Tibial nerve (tissue), 4 donors: Measurements from ENCODE around the gene PGPEP1. TPM values are rescaled to one million over a fixed set of nuclear protein-coding genes. Genes with fewer than 3 reads are reported as not detected.

ENCODE experiments used
- DNase-seq, 2 donors: peaks; one replicate each; pipeline ENCODE4 v3.0.0-alpha.2; 2019; ENCODE audit warnings: low spot score in 2 of 2
- H3K27ac ChIP-seq, 4 donors: fragments of 200-600 bp; sonication (generic) in 3 of 4; one replicate each; pipeline ENCODE4 v1.5.1; 2017 to 2019; ENCODE audit warnings: mild to moderate bottlenecking in 1 of 4
- H3K27me3 ChIP-seq, 2 donors: fragments of 200-600 bp; sonication (generic) in 1 of 2; one replicate each; pipeline versions ENCODE4 v1.5.1 to v1.6.0; 2017 to 2019
- H3K36me3 ChIP-seq, 3 donors: fragments of 200-600 bp; sonication (generic); one replicate each; pipeline ENCODE4 v1.5.1; 2018 to 2019
- H3K4me1 ChIP-seq, 4 donors: fragments of 200-600 bp; sonication (generic) in 3 of 4; one replicate each; pipeline ENCODE4 v1.5.1; 2017 to 2019
- H3K4me3 ChIP-seq, 4 donors: fragments of 200-600 bp; sonication (generic) in 3 of 4; one replicate each; pipeline ENCODE4 v1.5.1; 2017 to 2019; ENCODE audit warnings: mild to moderate bottlenecking in 1 of 4, moderate library complexity in 1 of 4
- H3K9me3 ChIP-seq, 4 donors: fragments of 200-600 bp; sonication (generic) in 3 of 4; one replicate each; pipeline ENCODE4 v1.5.1; 2017 to 2019
- EP300 ChIP-seq, 2 donors: sonication (generic); formaldehyde crosslinking; IDR thresholded peaks; one replicate each; pipeline ENCODE4 v1.6.1; 2017; ENCODE audit warnings: antibody characterized with exemption in 2 of 2, mild to moderate bottlenecking in 1 of 2
- POLR2A ChIP-seq, 2 donors: fragments of 450-650 bp; IDR thresholded peaks; one replicate each; pipeline ENCODE4 v1.6.1; 2017; ENCODE audit warnings: antibody characterized with exemption in 2 of 2, mild to moderate bottlenecking in 2 of 2, moderate library complexity in 2 of 2
- WGBS, 2 donors: methylation state at CpG; one replicate each; pipeline ENCODE4 v1.1.5; 2018; 5-methylcytosine and 5-hydroxymethylcytosine counted together
- total RNA-seq, 4 donors: library from RNA; depleted of rRNA; stranded (reverse); fragments of >200 nt; gene quantifications; one replicate each; pipeline ENCODE4 v1.1.0, GENCODE V29; 2016
- TF ChIP-seq, protein P1 (sequence below), 5 experiments: fragments of 200-600 bp in 3 of 5; fragments of 450-650 bp in 2 of 5; sonication (generic) in 3 of 5; IDR thresholded peaks; one replicate each; pipeline ENCODE4 v1.5.1; 2016 to 2019; ENCODE audit warnings: antibody characterized with exemption in 5 of 5, mild to moderate bottlenecking in 3 of 5, moderate library complexity in 2 of 5

The PGPEP1 gene
- total RNA-seq, 4 donors from 2014 or later: 15.9 to 27.9 (median 20.1) TPM

- H3K36me3 ChIP-seq: peaks cover 0 to 8% (median 0%) of the 10 kb centered on the region in 3 donors
- 54 to 79% methylated on average over 14 to 15 of the region's 15 CpGs for WGBS, 2 donors
- no peak overlapping the region for H3K27ac ChIP-seq
- TF ChIP-seq, protein P1, sequence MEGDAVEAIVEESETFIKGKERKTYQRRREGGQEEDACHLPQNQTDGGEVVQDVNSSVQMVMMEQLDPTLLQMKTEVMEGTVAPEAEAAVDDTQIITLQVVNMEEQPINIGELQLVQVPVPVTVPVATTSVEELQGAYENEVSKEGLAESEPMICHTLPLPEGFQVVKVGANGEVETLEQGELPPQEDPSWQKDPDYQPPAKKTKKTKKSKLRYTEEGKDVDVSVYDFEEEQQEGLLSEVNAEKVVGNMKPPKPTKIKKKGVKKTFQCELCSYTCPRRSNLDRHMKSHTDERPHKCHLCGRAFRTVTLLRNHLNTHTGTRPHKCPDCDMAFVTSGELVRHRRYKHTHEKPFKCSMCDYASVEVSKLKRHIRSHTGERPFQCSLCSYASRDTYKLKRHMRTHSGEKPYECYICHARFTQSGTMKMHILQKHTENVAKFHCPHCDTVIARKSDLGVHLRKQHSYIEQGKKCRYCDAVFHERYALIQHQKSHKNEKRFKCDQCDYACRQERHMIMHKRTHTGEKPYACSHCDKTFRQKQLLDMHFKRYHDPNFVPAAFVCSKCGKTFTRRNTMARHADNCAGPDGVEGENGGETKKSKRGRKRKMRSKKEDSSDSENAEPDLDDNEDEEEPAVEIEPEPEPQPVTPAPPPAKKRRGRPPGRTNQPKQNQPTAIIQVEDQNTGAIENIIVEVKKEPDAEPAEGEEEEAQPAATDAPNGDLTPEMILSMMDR (IDR thresholded peaks at IDR 0.05): no peak
- TF ChIP-seq POLR2A (IDR thresholded peaks at IDR 0.05) (no peak), EP300 (IDR thresholded peaks at IDR 0.05) (no peak)
- peaks cover 0 to 27% (median 18%) of the 10 kb centered on the region in 4 donors for H3K4me1 ChIP-seq
- H3K27me3 ChIP-seq: no peaks in the 10 kb centered on the region
- H3K9me3 ChIP-seq: no peaks in the 10 kb centered on the region
- no peak for DNase-seq
- no peak overlapping the region for H3K4me3 ChIP-seq
Measured at GRCh38 chr19:18368504-18369222, 28.3 kb downstream of the PGPEP1 start.

DNA sequence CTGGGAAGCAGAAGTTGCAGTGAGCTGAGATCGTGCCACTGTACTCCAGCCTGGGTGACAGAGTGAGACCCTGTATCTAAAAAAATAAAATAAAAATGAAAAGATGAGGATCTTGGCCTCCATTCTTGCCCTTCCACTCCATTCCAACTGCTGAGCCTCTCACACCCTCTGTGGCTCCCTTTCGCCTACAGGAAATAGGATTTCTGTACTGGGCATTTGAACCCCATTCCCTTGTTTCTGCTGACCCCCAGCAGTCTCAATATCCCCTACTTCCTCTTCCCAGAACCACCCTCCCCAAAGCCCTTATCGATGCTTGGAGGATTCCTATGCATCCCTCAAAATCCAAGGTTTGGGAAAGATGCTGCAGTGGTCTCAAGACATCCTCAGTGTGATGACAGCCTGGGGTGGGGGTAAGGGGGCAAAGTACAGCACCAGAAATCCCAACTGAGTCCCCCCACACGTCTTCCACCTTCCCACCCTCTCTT lies 33.1 kb downstream of the PGPEP1 start:
- H3K27me3 ChIP-seq: no peaks in the 10 kb centered on the region
- H3K9me3 ChIP-seq: no peaks in the 10 kb centered on the region
- TF ChIP-seq EP300 (IDR thresholded peaks at IDR 0.05) (no peak), POLR2A (IDR thresholded peaks at IDR 0.05) (no peak)
- TF ChIP-seq, protein P1 (IDR thresholded peaks at IDR 0.05): no peak
- WGBS, 2 donors: 58 to 62% methylated on average over 4 of the region's 4 CpGs
- H3K27ac ChIP-seq: peak overlapping the region; percentile 72 to 92 (median 79)
- no peak overlapping the region for H3K4me3 ChIP-seq
- H3K36me3 ChIP-seq: peaks cover 0 to 7% (median 0%) of the 10 kb centered on the region in 3 donors
- no peak for DNase-seq
- peaks cover 0 to 41% (median 19%) of the 10 kb centered on the region in 4 donors for H3K4me1 ChIP-seq

DNA sequence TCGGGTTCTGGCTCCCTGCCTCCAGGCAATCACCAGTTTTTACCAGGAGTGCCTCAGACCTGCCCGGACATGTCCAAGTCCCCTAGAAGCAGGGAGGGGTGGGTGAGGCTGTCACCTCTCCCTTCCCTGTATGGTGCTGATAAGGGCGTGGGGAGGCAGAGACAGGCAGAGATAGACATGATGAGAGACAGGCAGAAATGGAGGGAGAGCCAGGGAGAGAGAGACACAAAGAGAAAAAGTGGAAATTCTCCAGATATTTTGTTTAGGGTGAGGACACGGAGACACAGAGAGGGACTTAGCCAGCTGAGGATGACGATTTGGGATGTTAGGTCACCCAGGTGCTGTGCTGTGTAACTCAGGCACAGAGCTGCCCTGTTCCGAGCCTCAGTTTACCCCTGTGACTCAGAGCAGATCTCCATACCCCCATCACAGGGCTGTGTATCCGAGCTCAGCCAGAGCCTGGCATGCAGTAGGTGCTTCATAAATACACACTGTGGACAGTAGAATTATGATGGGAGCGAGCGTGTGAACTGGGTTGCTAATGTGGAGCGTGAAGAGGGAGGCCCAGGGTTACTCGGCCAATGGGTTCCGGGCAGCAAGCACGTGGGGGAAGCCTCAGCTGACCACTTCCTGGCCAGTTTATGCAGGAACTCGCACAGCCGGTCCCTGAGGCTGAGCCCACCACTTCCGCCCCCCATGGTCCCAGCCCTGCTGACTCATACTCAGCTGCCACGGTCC lies 33.7 kb downstream of the PGPEP1 start:
- WGBS, 2 donors: 31 to 33% methylated on average over 12 to 13 of the region's 17 CpGs
- no peak overlapping the region for H3K4me3 ChIP-seq

DNA sequence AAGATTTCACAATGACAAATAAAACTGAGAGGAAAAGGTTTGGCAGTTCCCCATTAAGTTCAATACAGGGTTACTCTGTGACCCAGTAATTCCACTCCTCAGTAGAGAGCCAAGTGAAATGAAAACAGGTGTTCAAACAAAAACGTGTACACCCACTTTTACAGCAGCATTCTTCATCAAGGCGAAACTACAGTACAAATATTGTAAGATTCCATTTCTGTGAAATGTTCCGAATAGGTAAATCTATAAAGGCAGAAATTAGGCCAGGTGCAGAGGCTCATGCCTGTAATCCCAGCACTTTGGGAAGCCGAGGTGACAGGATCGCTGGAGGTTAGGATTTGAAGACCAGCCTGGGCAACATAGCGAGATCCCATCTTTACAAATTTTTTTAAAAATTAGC lies 36.6 kb downstream of the PGPEP1 start:
- Histone ChIP-seq H3K27me3 (no peaks in the 10 kb centered on the region), H3K27ac (peak overlapping the region in 1 of 4 donors; percentile 39), H3K4me1 (peaks cover 0 to 69% (median 25%) of the 10 kb centered on the region in 4 donors), H3K4me3 (no peak overlapping the region), H3K36me3 (no peaks in the 10 kb centered on the region), H3K9me3 (no peaks in the 10 kb centered on the region)
- WGBS, 2 donors: 67 to 78% methylated on average over 6 of the region's 6 CpGs
- DNase-seq: no peak
- no peak for TF ChIP-seq POLR2A (IDR thresholded peaks at IDR 0.05)
- TF ChIP-seq, protein P1 (IDR thresholded peaks at IDR 0.05): no peak
- TF ChIP-seq EP300 (IDR thresholded peaks at IDR 0.05): peak in 1 of 2 donors; percentile 30

More for the DNA sequence above, 33.7 kb downstream of the PGPEP1 start:
- peak in 1 of 2 donors; percentile 21 for TF ChIP-seq POLR2A (IDR thresholded peaks at IDR 0.05)
- TF ChIP-seq, protein P1 (IDR thresholded peaks at IDR 0.05): no peak
- peak; percentile 80 to 90 for TF ChIP-seq EP300 (IDR thresholded peaks at IDR 0.05)
- peak; percentile 83 to 92 for DNase-seq
- peaks cover 0 to 47% (median 19%) of the 10 kb centered on the region in 4 donors for H3K4me1 ChIP-seq
- no peaks in the 10 kb centered on the region for H3K27me3 ChIP-seq
- peaks cover 0 to 5% (median 0%) of the 10 kb centered on the region in 3 donors for H3K36me3 ChIP-seq
- H3K27ac ChIP-seq: peak overlapping the region; percentile 72 to 92 (median 79)
- no peaks in the 10 kb centered on the region for H3K9me3 ChIP-seq
